HG03439 (cell line): ENCODE measurements around the gene BLACAT1.
A peak's percentile ranks its signal among the peaks of the same experiment; 100 is the strongest.
"Not testable (repeated sequence)": the region's sequence is repeated elsewhere in the genome, so short reads cannot be mapped to it uniquely, and the experiment has no call there.

Experiments
- ATAC-seq: cut with Tn5 transposase; IDR thresholded peaks from one replicate; pipeline ENCODE4 v1.9.1; 2021; ENCODE audit warnings: mild to moderate bottlenecking, moderate library complexity; ENCODE audit not compliant: unreplicated experiment

Gene BLACAT1

GRCh38 chr1:205442051-205442725 is 13.7 kb downstream of the BLACAT1 start:
- no peak for ATAC-seq

- no peak for ATAC-seq
Observed at GRCh38 chr1:205441716-205442050, 14.2 kb downstream of the BLACAT1 start.

- no peak for ATAC-seq
Observed at GRCh38 chr1:205441318-205441633, 14.6 kb downstream of the BLACAT1 start.

- peak; percentile 61 for ATAC-seq
Observed at GRCh38 chr1:205440476-205441317, 15.1 kb downstream of the BLACAT1 start.

GRCh38 chr1:205440121-205440475 is 15.7 kb downstream of the BLACAT1 start:
- ATAC-seq, result no peak

- ATAC-seq, result no peak
Observed at GRCh38 chr1:205438213-205439158, 17.4 kb downstream of the BLACAT1 start.

DNA sequence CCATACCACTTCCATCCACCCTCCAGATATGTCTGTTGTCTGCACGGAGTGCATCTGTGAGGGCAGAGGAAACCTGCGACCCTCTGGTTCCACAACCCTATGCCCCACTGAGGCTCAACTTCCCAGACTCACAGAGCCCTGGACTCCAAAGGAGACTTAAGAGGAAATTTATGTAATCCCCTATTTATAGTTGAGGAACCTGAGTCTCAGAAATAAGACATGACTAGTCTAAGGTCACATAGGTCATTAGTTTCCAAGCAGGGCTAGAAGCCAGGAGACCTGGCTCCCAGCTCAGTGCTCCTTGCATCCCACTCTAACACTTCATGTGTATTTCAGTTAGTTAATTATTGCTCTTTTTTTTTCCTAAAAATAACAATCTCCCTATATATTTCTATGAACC is 18.3 kb downstream of the BLACAT1 start:
- no peak for ATAC-seq

- no peak for ATAC-seq
Observed at GRCh38 chr1:205436776-205437410, 19.0 kb downstream of the BLACAT1 start.

- ATAC-seq, result no peak
Observed at GRCh38 chr1:205435578-205436573, 20.0 kb downstream of the BLACAT1 start.

DNA sequence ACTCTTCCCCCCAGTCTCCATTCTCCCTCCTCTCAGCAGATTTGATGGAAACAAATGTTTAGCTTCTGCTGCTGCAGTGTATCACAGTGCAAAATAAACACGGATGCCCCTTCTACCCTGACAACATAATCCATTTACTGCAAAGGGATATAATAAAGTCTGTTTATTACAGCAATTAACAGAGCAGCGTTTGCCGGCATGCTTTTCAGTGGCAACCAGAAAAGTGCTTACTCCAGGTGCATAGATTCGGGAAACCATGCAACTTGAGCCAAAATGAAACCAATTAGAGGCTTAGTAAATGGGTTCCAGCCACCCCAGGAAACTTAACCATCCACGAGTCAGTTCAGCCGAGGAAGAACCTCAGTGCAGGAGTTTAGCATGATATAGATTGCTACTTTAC is 21.1 kb downstream of the BLACAT1 start:
- no peak for ATAC-seq

GRCh38 chr1:205432692-205433091 is 23.2 kb downstream of the BLACAT1 start:
- ATAC-seq, result not testable (repeated sequence)

DNA sequence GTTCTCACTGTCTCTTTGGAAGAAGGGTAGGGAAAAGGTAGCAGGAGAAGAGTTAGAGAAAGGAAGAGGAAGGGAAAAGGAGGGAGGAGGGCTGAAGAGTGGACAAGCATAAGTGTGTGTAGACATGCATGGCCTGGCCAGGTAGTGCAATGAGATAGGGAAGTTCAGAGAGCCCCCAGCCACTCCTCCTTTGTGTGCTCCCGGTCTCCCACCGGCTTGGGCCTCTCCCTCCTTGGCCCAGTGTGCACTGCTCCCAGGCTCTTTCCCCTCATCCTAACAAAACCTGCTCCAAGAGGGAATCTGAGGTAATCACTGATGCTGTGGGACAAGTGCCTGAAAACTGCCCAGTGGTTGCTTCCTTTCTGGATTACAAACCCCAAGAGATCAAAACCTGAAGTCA is 23.7 kb downstream of the BLACAT1 start:
- no peak for ATAC-seq

- no peak for ATAC-seq
Observed at GRCh38 chr1:205430696-205431305, 25.0 kb downstream of the BLACAT1 start.

GRCh38 chr1:205429762-205430695 is 25.8 kb downstream of the BLACAT1 start:
- no peak for ATAC-seq

GRCh38 chr1:205424901-205425600 is 30.8 kb downstream of the BLACAT1 start:
- ATAC-seq, result no peak

DNA sequence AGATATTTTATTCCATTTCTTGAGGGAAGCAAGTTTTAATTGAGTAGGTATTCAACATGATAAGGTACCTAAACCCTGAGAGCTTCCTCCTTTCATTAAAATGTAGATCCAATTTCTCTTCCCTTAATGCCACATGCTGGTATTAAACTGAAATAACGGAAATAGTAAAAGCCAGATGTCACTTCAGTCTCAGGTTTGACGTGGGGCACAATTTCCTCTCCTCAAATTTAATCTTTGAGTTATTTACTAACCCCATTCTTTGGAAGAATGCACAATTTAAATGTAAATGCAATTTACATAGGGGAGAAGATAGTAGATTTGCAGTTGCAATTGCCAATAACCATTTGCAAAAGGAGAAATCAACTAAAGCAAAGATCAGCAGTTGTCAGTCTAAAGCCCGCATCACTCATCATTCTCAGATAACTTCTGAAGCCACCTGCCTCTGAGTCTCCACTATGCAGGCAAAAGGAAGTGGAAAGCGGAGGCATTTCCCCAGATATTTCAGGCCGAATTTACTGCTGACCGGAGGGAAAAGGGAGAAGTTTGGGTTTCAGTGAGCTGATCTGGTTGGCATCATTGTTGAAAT is 31.9 kb downstream of the BLACAT1 start:
- ATAC-seq, result no peak

DNA sequence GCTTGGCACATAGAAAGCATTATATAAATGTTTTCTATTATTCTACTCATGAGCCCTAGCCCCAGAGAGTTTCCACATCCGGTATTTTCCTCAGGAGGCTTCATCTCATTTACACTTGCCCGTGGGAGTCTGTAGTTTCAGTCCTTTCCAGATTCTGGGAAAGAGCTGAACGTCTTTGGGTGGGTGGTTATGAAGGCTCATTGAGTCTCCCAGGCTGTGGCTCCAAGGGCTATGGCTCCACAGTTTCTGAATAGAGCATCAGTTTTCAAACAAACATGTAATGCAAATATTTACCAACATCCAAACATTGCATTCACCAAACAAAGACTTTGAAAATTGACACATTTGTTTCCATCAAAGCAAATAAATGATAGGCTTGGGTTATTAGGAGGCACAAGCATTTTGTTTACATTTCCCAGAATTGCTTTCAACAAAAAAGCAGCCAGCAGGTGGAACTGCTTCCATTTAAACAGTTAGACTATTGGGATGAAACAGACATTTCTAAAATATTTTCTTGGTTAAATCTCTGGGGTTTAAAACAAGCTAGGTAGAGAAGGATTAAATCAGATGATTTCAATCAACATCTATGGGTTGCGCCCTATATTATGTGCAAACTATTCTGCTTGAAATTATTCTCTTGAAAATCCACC is 32.7 kb downstream of the BLACAT1 start:
- no peak for ATAC-seq
